H9 (cell line): Measurements from ENCODE around the gene CDC42. TPM values are rescaled to one million over a fixed set of nuclear protein-coding genes. Genes with fewer than 3 reads are reported as not detected.

Source experiments
- DNase-seq: peaks from one replicate; pipeline ENCODE4 v3.0.0-alpha.2; 2017
- H2AFZ ChIP-seq: one replicate; pipeline ENCODE4 v1.6.1; 2013; ENCODE audit warnings: mild to moderate bottlenecking, low read length, control low read depth, moderate library complexity
- H2AK5ac ChIP-seq: 2 replicates; pipeline ENCODE4 v1.6.1; 2013; ENCODE audit warnings: low read length, control low read depth, mixed read lengths; ENCODE audit not compliant: insufficient read length
- H2BK120ac ChIP-seq: one replicate; pipeline ENCODE4 v1.6.1; 2013; ENCODE audit warnings: low read depth, mild to moderate bottlenecking, low read length, control low read depth, inconsistent platforms; ENCODE audit not compliant: poor library complexity, severe bottlenecking
- H2BK12ac ChIP-seq: 2 replicates; pipeline ENCODE4 v1.6.1; 2013; ENCODE audit warnings: low read length, control low read depth, mixed read lengths, low read depth; ENCODE audit not compliant: insufficient read length
- H2BK15ac ChIP-seq: 2 replicates; pipeline ENCODE4 v1.6.1; 2013; ENCODE audit warnings: low read depth, low read length, control low read depth
- H2BK20ac ChIP-seq: one replicate; pipeline ENCODE4 v1.6.1; 2013; ENCODE audit warnings: low read depth, mild to moderate bottlenecking, low read length, control low read depth, inconsistent platforms; ENCODE audit not compliant: poor library complexity, severe bottlenecking
- H2BK5ac ChIP-seq: 2 replicates; pipeline ENCODE4 v1.6.1; 2013; ENCODE audit warnings: low read length, control low read depth, mixed read lengths; ENCODE audit not compliant: insufficient read length
- H3K14ac ChIP-seq: 2 replicates; pipeline ENCODE4 v1.6.1; 2013; ENCODE audit warnings: low read length, control low read depth; ENCODE audit not compliant: insufficient read depth
- H3K18ac ChIP-seq: 2 replicates; pipeline ENCODE4 v1.6.1; 2013; ENCODE audit warnings: low read depth, mild to moderate bottlenecking, mixed read lengths, low read length, control low read depth; ENCODE audit not compliant: insufficient read length
- H3K23ac ChIP-seq: 2 replicates; pipeline ENCODE4 v1.6.1; 2013; ENCODE audit warnings: low read length, control low read depth, mixed read lengths, low read depth; ENCODE audit not compliant: insufficient read length
- H3K23me2 ChIP-seq: 2 replicates; pipeline ENCODE4 v1.6.1; 2013; ENCODE audit warnings: low read depth, mild to moderate bottlenecking, mixed read lengths, low read length, control low read depth; ENCODE audit not compliant: insufficient read length, poor library complexity, severe bottlenecking
- H3K27ac ChIP-seq: 2 replicates; pipeline ENCODE4 v1.5.1; 2013; ENCODE audit warnings: low read length, control low read depth, mixed read lengths, low read depth; ENCODE audit not compliant: insufficient read length
- H3K27me3 ChIP-seq: 2 replicates; pipeline ENCODE4 v1.6.1; 2013; ENCODE audit warnings: low read length, control low read depth, inconsistent platforms; ENCODE audit not compliant: insufficient read depth
- H3K4ac ChIP-seq: 2 replicates; pipeline ENCODE4 v1.6.1; 2013; ENCODE audit warnings: low read depth, mild to moderate bottlenecking, control low read depth, inconsistent platforms, low read length, moderate library complexity
- H3K4me1 ChIP-seq: 2 replicates; pipeline ENCODE4 v1.6.1; 2013; ENCODE audit warnings: low read length, control low read depth, inconsistent platforms; ENCODE audit not compliant: insufficient read depth
- H3K4me2 ChIP-seq: 2 replicates; pipeline ENCODE4 v1.6.1; 2013; ENCODE audit warnings: low read length, control low read depth, mixed read lengths; ENCODE audit not compliant: insufficient read length, insufficient read depth
- H3K56ac ChIP-seq: 2 replicates; pipeline ENCODE4 v1.6.1; 2013; ENCODE audit warnings: low read depth, mild to moderate bottlenecking, mixed read lengths, low read length, control low read depth; ENCODE audit not compliant: insufficient read length
- H3K79me1 ChIP-seq: 2 replicates; pipeline ENCODE4 v1.6.1; 2013; ENCODE audit warnings: low read depth, mild to moderate bottlenecking, moderate library complexity, low read length, control low read depth, inconsistent platforms; ENCODE audit not compliant: insufficient read depth, poor library complexity, severe bottlenecking
- H3K79me2 ChIP-seq: 2 replicates; pipeline ENCODE4 v1.6.1; 2013; ENCODE audit warnings: low read length, control low read depth, inconsistent platforms; ENCODE audit not compliant: insufficient read depth
- H3K9ac ChIP-seq: 2 replicates; pipeline ENCODE4 v1.6.1; 2013; ENCODE audit warnings: low read length, control low read depth, mixed read lengths; ENCODE audit not compliant: insufficient read length; ENCODE audit errors: extremely low read depth
- H3K9me3 ChIP-seq: one replicate; pipeline ENCODE4 v1.6.1; 2013; ENCODE audit warnings: low read depth, low read length, inconsistent platforms; ENCODE audit not compliant: control insufficient read depth
- H3T11ph ChIP-seq: one replicate; pipeline ENCODE4 v1.6.1; 2013; ENCODE audit warnings: mild to moderate bottlenecking, low read length, control low read depth, inconsistent platforms
- H4K20me1 ChIP-seq: one replicate; pipeline ENCODE4 v1.6.1; 2013; ENCODE audit not compliant: control insufficient read depth, insufficient read length, insufficient read depth
- H4K5ac ChIP-seq: 2 replicates; pipeline ENCODE4 v1.6.1; 2013; ENCODE audit warnings: low read depth, mild to moderate bottlenecking, mixed read lengths, low read length, control low read depth; ENCODE audit not compliant: insufficient read length
- H4K8ac ChIP-seq: replicated peaks from 2 replicates; pipeline ENCODE4 v1.6.1; 2013; ENCODE audit warnings: low read length, control low read depth, mixed read lengths, low read depth; ENCODE audit not compliant: insufficient read length
- H4K91ac ChIP-seq: 2 replicates; pipeline ENCODE4 v1.6.1; 2013; ENCODE audit warnings: low read depth, mild to moderate bottlenecking, moderate library complexity, mixed read lengths, low read length, control low read depth; ENCODE audit not compliant: insufficient read length
- H3K27ac Mint-ChIP-seq, 3 experiments: 2 replicates in 2 of 3; 3 replicates in 1 of 3; pipeline ENCODE4 v1.8.0; 2020 to 2021; ENCODE audit warnings: mixed read lengths in 3 of 3, mild to moderate bottlenecking in 1 of 3, moderate library complexity in 1 of 3
- H3K27me3 Mint-ChIP-seq: 2 replicates; pipeline ENCODE4 v1.8.0; 2021; ENCODE audit warnings: low read depth, mild to moderate bottlenecking, moderate library complexity, mixed read lengths
- H3K36me3 Mint-ChIP-seq, 3 experiments: 2 replicates in 2 of 3; 3 replicates in 1 of 3; pipeline ENCODE4 v1.8.0; 2020 to 2021; ENCODE audit warnings: low read depth in 3 of 3, mixed read lengths in 3 of 3; ENCODE audit not compliant: insufficient read depth in 1 of 3
- H3K4me1 Mint-ChIP-seq, 2 experiments: 2 replicates each; pipeline ENCODE4 v1.8.0; 2020; ENCODE audit warnings: mixed read lengths in 2 of 2
- H3K4me3 Mint-ChIP-seq, 2 experiments: 2 replicates in 1 of 2; 3 replicates in 1 of 2; pipeline ENCODE4 v1.8.0; 2020 to 2021; ENCODE audit warnings: mild to moderate bottlenecking in 2 of 2, mixed read lengths in 2 of 2, moderate library complexity in 1 of 2
- H3K9me3 Mint-ChIP-seq, 2 experiments: 2 replicates in 1 of 2; 3 replicates in 1 of 2; pipeline ENCODE4 v1.8.0; 2020; ENCODE audit warnings: mild to moderate bottlenecking in 2 of 2, mixed read lengths in 2 of 2, moderate library complexity in 1 of 2
- CTCF ChIP-seq: fragments of 200-600 bp; sonication (generic); conservative IDR thresholded peaks from 3 replicates; pipeline ENCODE4 v1.8.0; 2021; ENCODE audit warnings: antibody characterized with exemption, mild to moderate bottlenecking
- WGBS: extraction: QIAGEN DNeasy Blood & Tissue Kit; methylation state at CpG from one replicate; pipeline ENCODE4 v1.1.7; 2013; ENCODE audit warnings: missing lambda C conversion rate, low lambda C conversion rate, mixed read lengths; ENCODE audit not compliant: insufficient read length; ENCODE audit errors: extremely low coverage; 5-methylcytosine and 5-hydroxymethylcytosine counted together
- total RNA-seq: library from RNA; stranded (reverse); gene quantifications from 2 replicates; pipeline ENCODE4 v1.2.1, GENCODE V29; 2021

The CDC42 gene
- total RNA-seq, 1 experiment from 2014 or later: 197 TPM

DNA sequence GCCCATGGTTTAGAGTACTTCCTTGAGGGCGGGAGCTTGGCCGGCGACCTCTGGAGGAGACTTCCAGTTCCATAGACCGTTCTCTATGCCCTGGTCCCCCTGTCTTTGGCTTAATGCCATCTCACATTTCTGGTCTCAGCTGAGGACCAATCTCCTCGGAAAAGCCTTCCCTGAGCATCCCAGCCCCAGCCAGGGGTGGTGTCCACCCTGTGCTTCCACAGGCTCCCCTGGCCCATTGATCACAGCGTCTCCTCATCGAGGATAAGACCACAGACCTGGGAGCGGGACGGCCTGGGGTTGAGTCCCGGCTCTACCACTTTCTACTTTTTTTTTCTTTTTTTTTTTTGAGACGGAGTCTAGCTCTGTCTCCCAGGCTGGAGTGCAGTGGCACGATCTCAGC lies 75.9 kb downstream of the CDC42 start:
- Histone ChIP-seq H4K8ac (no peak overlapping the region), H3K9me3 (no peaks in the 10 kb centered on the region), H3K4me2 (no peak overlapping the region), H2AFZ (no peak overlapping the region), H2BK5ac (no peak overlapping the region), H3K27ac (no peak overlapping the region), H2AK5ac (no peak overlapping the region), H4K91ac (no peak overlapping the region), H3K27me3 (no peaks in the 10 kb centered on the region), H3K23me2 (no peaks in the 10 kb centered on the region), H4K20me1 (no peaks in the 10 kb centered on the region), H3K4ac (no peak overlapping the region), H3K18ac (no peak overlapping the region), H3K56ac (no peak overlapping the region), H3K4me1 (no peaks in the 10 kb centered on the region), H3K14ac (no peak overlapping the region), H2BK12ac (no peak overlapping the region), H3K23ac (no peak overlapping the region), H2BK20ac (no peak overlapping the region), H4K5ac (no peak overlapping the region), H3K79me1 (no peaks in the 10 kb centered on the region), H3K79me2 (no peaks in the 10 kb centered on the region), H3K9ac (no peak overlapping the region), H2BK120ac (no peak overlapping the region), H2BK15ac (no peak overlapping the region), H3T11ph (no peak overlapping the region)
- Mint-ChIP-seq H3K4me3 (no peak overlapping the region), H3K27ac (peak overlapping the region in 1 of 3 experiments; percentile 74; a peak in 1 of 7 replicates), H3K27me3 (peaks cover 2% of the 10 kb centered on the region; the same call in 1 of the 2 replicates), H3K36me3 (no peaks in the 10 kb centered on the region; a peak in 1 of 7 replicates), H3K9me3 (no peaks in the 10 kb centered on the region), H3K4me1 (peaks cover 6 to 8% of the 10 kb centered on the region in 2 experiments; a peak in 3 of 4 replicates)
- TF ChIP-seq CTCF: no peak
- no peak for DNase-seq
- WGBS: no CpG with 5 or more reads among the region's 12 CpGs
